Ovary (tissue), 3 donors: Measurements from ENCODE around the gene MDH2.

Experiments used
- POLR2A ChIP-seq: fragments of 450-650 bp; IDR thresholded peaks from one replicate; pipeline ENCODE4 v1.6.1; 2017; ENCODE audit warnings: antibody characterized with exemption, mild to moderate bottlenecking, moderate library complexity
- TF ChIP-seq, protein P1 (sequence below), 3 donors: fragments of 450-650 bp in 2 of 3; fragments of 200-600 bp in 1 of 3; IDR thresholded peaks; one replicate each; pipeline versions ENCODE4 v1.5.1 to v1.8.0; 2016 to 2022; ENCODE audit warnings: antibody characterized with exemption in 3 of 3, mild to moderate bottlenecking in 1 of 3
- donor health status: DM: no; HTN: no; CAD: no.

- TF ChIP-seq POLR2A = no peak
- TF ChIP-seq, protein P1, sequence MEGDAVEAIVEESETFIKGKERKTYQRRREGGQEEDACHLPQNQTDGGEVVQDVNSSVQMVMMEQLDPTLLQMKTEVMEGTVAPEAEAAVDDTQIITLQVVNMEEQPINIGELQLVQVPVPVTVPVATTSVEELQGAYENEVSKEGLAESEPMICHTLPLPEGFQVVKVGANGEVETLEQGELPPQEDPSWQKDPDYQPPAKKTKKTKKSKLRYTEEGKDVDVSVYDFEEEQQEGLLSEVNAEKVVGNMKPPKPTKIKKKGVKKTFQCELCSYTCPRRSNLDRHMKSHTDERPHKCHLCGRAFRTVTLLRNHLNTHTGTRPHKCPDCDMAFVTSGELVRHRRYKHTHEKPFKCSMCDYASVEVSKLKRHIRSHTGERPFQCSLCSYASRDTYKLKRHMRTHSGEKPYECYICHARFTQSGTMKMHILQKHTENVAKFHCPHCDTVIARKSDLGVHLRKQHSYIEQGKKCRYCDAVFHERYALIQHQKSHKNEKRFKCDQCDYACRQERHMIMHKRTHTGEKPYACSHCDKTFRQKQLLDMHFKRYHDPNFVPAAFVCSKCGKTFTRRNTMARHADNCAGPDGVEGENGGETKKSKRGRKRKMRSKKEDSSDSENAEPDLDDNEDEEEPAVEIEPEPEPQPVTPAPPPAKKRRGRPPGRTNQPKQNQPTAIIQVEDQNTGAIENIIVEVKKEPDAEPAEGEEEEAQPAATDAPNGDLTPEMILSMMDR (IDR thresholded peaks at IDR 0.05) = no peak
These were observed 47.3 kb upstream of the MDH2 start for GRCh38 chr7:76000566-76000965.
